GM19035 (cell line): ENCODE measurements around the gene TUBGCP3.
"Not testable (repeated sequence)": the region's sequence is repeated elsewhere in the genome, so short reads cannot be mapped to it uniquely, and the experiment has no call there.

Source experiments
- ATAC-seq: cut with Tn5 transposase; IDR thresholded peaks from one replicate; pipeline ENCODE4 v1.9.1; 2021; ENCODE audit not compliant: unreplicated experiment

The TUBGCP3 gene

DNA sequence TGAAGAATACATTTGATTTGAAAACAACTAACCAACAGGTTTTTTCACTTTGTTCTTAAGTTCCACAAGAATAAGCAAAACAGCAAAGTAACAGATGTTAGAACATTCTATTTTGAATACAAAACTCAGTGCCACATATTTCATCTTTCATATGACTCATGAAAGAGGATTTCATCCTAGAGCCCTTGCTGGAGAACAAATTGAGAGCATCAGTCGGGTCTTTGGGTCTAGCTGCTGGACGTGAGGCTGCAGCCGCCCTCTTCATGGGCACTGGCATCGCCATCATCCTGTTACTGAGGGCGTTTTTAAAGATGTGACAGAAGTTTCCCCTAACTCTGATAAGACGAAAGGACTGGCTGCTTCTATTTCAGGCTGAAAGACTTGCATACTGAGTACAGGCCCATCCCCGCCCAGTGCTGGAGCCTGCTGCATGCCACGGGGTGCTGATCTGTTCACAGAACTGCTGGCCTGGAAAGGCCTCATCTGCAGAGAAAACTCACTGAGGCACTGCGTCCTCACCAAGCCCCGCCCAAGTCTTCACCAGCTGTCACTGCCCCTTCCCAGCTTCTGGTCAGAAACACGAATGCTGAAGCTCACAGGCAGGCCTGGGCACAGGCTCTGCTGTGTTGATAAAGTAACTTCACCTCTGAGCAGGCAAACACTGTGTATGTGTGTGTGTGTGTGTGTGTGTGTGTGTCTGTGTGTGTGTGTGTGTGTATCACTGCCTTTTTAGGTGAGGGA lies 101.4 kb downstream of the TUBGCP3 start:
- ATAC-seq: no peak

DNA sequence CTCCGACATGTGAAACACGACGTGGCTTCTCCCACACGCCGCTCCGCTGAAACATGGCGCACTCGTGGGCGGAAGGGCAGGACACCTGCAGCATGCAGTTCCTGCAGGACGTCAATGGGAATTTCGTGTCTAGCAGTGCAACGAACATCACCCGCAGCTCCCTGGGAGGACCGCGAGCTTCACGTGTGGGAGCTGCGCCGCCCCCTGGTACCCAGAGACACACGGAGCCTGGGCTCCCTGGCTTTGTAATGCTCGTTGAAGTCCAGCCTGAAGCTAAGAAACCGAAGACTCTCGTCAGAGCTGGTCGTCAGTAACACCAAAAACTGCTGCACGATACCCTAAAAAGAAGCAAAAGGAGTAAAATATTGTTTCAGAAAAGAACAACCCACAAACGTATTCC lies 102.1 kb downstream of the TUBGCP3 start:
- not testable (repeated sequence) for ATAC-seq

DNA sequence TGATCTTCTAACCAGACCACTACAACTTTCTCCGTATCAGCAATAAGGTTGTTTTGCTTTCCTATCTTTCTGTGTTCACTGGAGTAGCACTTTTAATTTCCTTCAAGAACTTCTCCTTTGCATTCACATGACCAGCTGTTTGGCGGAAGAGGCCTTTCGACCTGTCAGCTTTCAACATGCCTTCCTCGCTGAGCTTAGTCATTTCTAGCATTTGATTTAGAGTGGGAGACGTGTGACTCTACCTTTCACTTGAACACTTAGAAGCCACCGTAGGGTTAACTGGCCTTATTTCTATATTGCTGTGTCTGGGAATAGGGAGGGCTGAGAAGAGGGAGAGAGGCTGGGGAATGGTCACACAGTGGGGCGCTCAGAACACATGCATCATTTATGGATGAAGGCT lies 104.7 kb downstream of the TUBGCP3 start:
- ATAC-seq: no peak

DNA sequence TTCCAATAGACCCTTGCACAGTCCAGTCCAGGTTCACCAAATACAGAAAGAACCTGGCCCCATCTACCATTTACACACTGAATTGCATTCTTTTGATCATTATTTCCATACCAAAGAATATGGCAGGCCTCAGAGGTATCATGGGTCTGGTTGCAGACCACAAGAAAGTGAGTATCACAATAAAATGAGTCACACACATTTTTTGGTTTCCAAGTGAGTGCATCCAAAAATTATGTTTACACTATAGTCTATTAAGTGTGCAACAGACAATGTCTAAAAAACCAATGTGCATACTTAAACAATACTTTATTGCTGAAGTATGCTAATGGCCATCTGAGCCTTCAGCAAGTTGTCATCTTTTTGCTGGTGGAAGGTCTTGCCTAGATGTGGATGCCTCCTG lies 106.5 kb downstream of the TUBGCP3 start:
- no peak for ATAC-seq

DNA sequence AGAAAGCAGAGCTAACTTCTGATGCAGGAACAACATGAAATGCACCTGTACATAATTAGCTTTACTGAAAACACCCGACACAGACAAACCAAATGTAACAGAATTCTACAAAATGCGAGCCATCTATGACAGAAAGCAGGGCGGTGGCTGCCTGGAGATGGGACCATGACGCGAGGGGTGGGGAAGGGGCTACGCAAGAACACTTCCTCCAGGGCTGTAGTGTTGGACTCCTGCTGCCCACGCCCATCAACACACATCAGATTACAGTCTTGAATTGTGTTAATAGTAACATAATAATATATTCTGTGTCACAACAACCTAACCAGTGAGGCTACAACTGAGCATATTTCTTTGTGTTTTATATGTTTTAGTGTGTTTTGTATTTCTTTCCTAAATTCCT lies 108.6 kb downstream of the TUBGCP3 start:
- ATAC-seq: no peak

DNA sequence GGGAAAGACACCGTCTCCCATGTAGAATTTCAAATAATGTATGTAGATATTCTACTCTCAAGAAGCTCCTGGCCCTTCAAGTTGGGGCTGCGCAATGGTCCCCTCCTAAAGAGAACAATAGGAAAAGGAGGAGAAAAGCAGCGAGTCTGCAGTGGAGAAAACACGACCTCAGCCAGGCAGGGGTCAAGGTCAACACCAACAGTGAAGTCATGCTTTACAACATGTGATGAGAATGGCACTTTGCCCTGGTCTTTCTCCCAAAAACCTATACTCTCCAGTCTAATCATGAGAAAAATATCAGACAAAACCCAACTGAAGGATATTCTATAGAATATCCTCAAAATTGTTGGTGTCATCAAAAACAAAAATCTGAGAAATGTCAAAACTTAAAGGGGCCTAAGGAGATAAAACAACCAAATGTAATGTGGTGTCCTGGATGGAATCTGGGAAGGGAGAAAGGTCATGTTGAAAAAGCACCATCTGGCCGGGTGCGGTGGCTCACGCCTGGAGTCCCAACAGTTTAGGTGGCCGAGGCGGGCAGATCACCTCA lies 110.8 kb downstream of the TUBGCP3 start:
- ATAC-seq: no peak

DNA sequence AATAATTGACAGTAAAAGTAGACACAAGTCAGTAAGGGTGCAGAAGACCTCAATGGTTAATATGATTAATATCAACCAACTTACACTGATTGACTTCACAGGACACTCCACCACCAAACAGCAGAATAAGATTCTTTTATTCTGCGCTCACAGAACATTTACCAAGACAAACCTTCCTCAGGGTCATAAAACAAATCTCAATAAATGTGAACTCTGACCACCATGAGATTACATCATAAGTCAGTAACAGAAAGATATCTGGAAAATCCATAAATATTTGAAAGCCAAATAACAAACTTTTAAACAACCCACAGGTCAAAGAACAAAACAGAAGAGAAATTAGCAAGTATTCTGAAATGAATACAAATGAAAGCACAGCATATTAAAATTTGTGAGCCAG lies 112.1 kb downstream of the TUBGCP3 start:
- no peak for ATAC-seq

DNA sequence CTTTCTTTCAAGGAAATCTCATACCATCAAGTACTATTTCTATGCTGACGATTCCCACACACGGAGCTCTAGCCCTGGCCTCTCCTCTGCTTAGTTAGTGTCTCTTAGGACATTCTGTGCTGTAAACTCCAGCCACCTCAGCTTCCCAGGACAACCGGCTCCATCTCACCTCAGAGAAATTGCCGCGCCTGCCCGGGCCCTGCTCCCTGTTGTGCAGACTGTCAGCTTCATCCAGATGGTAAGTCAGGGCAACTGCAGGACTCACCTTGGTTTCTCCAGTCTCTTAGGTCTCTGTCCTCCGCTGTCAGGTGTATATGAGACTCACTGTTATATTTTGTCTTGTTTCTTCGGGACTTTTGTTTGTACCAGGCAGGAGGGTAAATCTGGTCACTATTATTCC lies 113.1 kb downstream of the TUBGCP3 start:
- ATAC-seq: no peak

DNA sequence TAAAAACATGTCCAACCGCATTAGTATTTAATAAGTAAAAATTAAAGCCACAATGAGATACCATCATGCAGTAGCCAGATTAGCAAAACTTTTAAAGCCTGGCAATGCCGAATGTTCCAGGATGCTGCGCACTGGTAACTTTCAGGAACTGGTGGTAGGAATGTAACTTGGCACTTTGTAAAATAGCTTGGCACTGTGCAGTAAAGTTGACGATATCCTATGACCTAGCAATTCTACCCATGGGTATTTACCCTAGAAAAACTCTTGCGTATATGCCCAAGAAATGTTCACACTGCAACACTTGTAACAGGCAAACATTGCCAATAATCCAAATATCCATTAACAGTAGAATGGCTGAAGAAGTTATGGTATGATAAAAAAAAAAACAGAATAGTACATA lies 114.1 kb downstream of the TUBGCP3 start:
- ATAC-seq: no peak

DNA sequence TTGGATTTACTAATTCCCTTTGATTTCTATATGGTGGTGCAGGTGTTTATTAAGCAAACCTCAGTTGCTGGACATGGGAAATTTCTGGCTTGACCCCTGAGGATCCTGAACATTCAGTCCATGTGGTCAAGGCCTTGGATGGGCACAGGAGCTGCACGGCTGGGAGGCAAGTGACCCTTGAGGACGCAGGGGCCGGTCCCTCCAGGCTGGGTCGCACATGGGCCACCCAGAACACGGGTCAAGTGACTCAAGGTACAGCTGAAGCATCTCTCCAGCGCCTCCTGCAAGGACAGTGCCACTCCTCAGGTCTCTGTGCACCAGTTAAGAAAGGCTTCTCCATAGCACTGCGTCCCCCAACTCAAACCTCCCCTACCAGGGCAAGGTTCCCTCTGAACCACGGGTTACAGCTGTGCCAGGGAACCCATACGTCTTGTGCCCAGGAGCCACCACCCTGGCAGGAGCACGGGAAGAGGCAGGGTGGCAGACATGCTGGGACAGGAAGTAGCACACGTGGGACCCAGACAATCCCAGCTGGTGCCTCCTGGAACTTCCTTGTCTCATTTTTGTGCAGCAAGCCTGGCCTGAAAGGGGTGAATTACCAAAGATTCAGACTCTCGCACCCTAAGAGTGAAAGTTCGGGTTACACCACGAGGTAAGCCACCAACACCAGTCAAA lies 118.7 kb downstream of the TUBGCP3 start:
- no peak for ATAC-seq

DNA sequence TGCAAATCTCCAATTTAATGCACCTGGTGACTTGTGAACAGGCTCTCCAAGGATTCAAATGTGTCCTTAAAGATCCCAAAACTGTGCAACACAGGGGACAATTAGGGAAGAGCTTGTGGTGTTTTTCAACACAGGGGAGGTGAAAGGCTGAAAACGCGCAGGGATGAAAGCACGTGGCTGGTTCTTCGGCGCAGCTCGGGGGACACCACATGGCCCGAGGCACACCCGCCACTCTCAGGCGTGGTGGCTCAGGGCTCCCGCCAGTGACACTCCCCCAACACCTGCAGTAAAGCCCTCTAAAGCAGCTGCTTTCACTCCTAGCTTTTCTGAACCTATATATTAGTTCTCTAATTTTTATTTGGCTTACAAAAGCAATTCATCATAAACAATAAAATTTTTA lies 119.9 kb downstream of the TUBGCP3 start:
- no peak for ATAC-seq

DNA sequence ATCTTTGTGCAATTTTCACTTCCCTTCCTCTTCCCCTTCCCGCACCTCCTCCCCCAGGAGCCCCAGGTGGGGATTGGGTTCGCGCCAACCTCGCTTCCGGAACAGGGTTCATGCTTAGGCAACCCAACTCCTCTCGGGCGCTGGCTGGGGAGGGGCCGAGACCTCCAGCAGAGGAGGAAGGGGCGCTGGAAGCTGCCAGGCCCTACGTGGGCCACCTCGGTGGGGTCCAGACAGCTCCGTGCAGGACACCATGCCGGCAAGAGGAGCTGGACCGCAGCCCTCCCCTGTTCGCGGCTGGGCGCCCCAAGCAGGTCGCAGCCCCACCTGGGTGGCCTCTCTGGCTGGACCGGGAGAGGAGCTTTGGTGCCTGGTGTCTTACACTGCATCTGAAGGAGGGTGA lies 120.7 kb downstream of the TUBGCP3 start:
- ATAC-seq: no peak

DNA sequence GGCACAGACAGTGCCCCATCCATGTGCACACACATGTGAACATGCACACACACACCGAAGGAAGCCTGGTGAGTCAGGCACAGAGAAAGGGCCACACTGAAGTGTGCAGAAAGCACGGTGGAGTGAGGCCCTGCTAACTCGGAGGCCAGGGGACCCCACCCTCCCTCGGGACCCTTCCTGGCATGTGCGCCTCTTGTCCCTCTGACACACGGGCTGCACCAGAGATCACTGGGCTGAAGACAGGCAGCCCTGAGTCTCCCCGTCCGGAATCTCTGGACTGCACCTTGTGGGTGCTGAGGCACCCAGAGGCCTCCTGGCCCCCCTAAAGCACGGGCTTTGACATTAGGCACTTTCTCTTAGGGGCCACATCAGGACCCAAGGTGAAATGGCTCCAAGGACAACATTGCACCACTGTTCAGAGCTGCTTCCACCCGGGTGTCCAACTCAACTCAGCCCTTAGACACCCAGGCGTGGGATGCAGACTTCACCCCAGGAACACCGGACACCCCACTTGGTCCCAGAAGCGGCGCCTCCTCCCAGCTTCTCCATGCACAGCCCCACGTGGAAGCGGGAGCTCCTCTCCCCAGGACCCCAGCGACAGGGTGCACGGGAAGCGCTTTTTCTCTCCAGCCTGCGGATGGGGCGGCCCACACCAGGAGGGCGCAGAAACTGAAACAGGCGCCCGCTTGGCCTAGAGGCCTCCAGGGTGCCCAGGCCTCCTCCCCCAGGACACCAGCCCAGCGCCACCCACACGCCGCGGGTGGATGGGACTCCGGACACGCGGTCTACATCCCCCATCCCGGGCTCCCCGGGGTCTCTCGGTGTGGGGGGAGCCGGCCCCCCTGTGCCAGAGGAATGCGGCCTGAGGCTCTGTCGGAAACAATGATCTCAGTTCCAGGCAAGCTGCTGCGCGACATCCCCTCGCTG lies 121.6 kb downstream of the TUBGCP3 start:
- ATAC-seq: no peak

DNA sequence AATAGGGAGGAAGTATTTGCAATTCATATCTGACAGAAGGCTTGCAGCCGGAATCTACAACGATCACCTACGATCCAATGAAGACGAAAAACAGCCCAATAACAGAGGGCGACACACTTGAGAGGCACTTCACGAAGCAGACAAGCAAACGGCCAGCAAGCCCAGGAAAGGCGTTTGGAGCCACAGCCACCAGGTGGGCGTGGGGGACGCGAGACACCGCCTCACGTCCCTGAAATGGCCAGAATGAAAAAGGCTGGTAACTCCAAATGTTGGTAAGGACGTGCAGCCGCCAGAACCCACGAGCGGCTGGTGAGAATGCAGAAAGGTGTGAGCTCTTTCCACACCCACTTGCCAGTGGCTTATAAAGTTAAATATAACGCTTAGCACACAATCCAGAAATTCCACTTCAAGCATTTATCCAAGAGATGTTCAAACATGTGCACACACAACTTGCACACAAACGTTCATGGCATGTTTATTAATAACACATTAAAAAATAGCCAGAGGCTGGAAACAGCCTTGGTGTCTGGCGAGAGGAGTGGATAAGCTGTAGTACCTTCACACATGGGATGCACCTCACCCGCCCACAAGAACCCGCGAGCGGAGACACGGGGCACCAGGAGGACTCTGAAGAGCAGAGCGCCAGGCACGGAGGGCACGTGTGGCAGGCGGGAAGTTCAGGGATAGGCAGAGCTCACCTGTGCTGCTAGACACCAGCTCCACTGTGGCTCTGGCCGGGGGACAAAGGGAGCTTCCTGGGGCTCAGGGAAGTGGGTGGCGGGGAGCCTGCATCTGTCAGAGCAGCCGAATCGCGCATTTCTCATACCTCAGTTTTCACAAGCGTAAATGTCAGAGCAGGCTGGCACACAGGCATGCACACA lies 122.5 kb downstream of the TUBGCP3 start:
- no peak for ATAC-seq

DNA sequence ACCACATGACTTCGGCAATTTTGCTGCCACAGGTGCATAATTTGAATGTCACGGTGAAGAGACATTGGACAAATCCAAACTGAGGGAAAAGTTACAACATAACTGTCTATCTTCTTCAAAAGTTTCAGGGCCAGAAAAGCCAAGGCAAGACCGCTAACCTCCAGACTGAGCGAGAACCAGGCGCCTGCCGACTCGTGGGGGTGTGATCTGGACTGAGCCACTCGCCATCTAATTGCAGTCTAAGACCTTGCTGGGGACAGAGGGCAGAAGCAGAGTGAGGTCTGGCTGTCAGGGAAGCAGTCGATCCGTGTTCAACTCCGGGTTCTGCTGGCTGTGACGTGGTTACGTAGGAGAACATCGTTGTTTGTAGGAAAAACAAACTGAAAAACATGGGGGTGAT lies 123.2 kb downstream of the TUBGCP3 start:
- ATAC-seq: no peak

DNA sequence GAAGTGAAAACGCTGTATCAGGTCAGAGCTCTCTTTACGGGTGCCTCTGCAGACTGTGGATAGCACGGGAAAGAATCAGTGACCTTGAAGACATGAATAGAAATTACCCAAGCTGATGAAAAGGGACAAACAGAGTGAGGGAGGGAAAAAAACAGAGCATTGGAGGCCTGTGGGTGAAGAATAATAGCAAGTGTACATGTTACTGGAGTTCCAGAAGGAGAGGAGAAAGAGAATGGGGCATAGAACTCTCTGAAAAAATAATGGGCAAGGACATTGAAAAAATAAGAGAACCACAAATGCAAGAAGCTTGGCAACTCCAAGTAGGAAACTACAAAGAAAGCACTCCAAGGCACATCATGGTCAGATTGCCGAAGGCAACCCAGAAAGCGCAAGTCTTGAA lies 125.5 kb downstream of the TUBGCP3 start:
- no peak for ATAC-seq

DNA sequence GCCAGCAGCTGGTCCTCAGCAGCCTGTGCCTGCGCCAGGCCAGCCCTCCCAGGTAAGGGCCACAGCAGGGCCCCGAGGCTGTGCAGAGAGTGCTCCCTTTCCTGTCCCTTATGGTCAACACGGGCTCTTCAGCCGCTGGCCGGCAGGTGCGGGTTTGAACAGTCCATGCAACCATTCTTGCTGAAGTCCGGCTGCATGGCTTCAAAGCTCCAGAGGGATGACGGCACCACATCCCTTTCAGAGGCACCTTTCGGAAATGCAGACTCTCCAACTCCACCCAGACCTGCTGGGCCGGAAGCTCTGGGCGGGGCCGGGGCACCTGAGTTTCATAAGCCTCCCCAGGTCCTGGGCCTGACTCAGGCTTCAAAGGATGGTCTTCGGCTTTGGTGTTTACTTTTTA lies 130.5 kb downstream of the TUBGCP3 start:
- no peak for ATAC-seq

DNA sequence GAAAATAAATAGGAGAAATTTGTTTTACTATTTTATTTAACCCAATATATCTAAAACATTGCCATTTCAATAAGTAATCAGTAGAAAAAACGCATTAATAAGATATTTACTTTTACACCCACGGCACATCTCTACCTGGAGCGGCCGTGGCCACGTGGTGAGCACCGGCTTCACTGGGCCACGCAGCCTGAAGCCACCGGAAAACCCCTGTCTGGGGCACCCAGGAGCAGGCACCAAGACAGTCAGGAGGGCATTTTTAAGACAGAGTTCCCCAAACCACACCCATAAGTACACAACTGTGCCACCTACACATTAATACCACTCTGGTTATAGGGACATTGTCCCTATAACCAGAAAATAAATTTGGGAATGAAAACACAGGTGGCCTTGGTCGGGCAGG lies 130.9 kb downstream of the TUBGCP3 start:
- no peak for ATAC-seq

DNA sequence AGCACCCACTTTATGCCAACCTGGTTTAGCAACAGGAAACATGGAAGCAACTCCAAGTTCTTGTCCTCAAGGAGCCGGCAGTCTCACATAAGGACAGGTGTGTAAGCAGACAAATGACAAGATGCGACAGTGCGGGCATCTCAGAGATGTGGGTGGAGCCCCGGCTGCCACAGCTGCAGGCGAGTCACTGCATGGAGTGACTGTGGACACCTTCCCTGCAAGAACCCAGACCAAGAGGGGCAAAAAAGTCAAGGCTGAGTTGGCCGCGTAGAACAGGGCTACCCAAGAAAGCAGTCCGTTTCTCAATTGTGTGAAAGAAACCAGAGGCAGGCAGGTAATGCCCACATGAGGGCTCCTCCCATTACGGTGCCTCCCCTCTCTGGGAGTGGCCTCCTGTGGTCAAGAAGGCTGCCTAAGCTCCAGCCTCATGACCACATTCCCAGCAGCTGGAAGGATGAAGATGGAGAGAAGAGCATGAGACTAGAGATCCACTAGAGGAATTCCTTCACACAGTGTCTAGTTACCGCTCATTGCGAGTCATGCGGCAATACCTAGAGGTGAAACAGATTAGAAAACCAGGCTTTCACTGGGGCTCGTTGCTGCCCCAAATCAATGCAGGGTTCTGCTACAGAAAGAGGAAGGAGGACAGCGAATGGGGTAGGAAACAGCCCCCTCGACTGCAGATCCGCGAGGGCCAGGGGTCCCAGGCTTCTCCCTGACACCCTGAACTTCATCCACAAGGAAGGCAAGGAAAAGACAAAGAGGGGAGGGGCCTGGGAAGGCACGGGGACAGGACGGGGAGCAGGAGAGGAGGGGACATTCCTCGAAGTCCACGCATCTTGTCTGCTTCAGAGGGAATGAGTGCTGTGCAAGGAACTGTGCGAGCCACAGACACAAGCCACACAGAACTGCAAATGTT lies 131.6 kb downstream of the TUBGCP3 start:
- no peak for ATAC-seq
